OCI-LY7 (cell line): Measurements from ENCODE around the gene SLC37A1. TPM values are rescaled to one million over a fixed set of nuclear protein-coding genes. Genes with fewer than 3 reads are reported as not detected.

Source experiments
- BruUV-seq: library from RNA; stranded (reverse); fragments of 400-500 nt; replicated peaks from 2 replicates; lab custom pipeline; 2021; lab: Mats Ljungman, UMichigan
- CTCF ChIA-PET: fragments of 300-600 bp; sonication (Branson Sonifier 250); formaldehyde crosslinking; loops from one replicate; lab custom pipeline; 2022; ENCODE audit warnings: antibody characterized with exemption; ENCODE audit not compliant: unreplicated experiment; lab: Charles Lee
- POLR2A ChIA-PET: fragments of 300-600 bp; sonication (Branson Sonifier 250); formaldehyde crosslinking; loops from one replicate; lab custom pipeline; 2022; ENCODE audit warnings: antibody characterized with exemption; lab: Charles Lee
- DNase-seq: peaks from one replicate; pipeline ENCODE4 v3.0.0-alpha.2; 2015; ENCODE audit warnings: low spot score
- H2AFZ ChIP-seq: fragments of 200-600 bp; sonication (generic), shearing (Covaris generic); 2 replicates; pipeline ENCODE4 v1.6.1; 2014; ENCODE audit warnings: mild to moderate bottlenecking, antibody characterized with exemption, low read length, moderate library complexity
- H3K27ac ChIP-seq: fragments of 200-600 bp; sonication (generic); 2 replicates; pipeline ENCODE4 v1.5.1; 2014; ENCODE audit warnings: mixed run types, low read depth, mild to moderate bottlenecking, moderate library complexity, low read length, inconsistent platforms; ENCODE audit not compliant: poor library complexity, severe bottlenecking
- H3K36me3 ChIP-seq: fragments of 200-600 bp; sonication (generic); 2 replicates; pipeline ENCODE4 v1.6.1; 2014; ENCODE audit warnings: mild to moderate bottlenecking, antibody characterized with exemption, low read length, moderate library complexity, mixed read lengths; ENCODE audit not compliant: insufficient read depth
- H3K4me1 ChIP-seq: fragments of 200-600 bp; sonication (generic); 2 replicates; pipeline ENCODE4 v1.5.1; 2014; ENCODE audit warnings: mild to moderate bottlenecking, low read length; ENCODE audit not compliant: insufficient read depth, poor library complexity, severe bottlenecking
- H3K4me2 ChIP-seq: fragments of 200-600 bp; sonication (generic); 2 replicates; pipeline ENCODE4 v1.6.1; 2014; ENCODE audit warnings: mild to moderate bottlenecking, low read length
- H3K4me3 ChIP-seq: fragments of 200-600 bp; sonication (generic); 2 replicates; pipeline ENCODE4 v1.5.1; 2014; ENCODE audit warnings: mild to moderate bottlenecking, low read depth, low read length; ENCODE audit not compliant: poor library complexity, severe bottlenecking
- H3K79me2 ChIP-seq: fragments of 200-600 bp; sonication (generic); 2 replicates; pipeline ENCODE4 v1.6.1; 2016; ENCODE audit warnings: low read depth, mild to moderate bottlenecking, low read length, moderate library complexity, mixed read lengths; ENCODE audit not compliant: insufficient read depth
- H3K9me2 ChIP-seq: fragments of 200-600 bp; sonication (generic); 2 replicates; pipeline ENCODE4 v1.6.1; 2016; ENCODE audit warnings: mild to moderate bottlenecking, low read length, mixed read lengths; ENCODE audit not compliant: insufficient read depth
- H3K9me3 ChIP-seq: fragments of 200-600 bp; sonication (generic); 2 replicates; pipeline ENCODE4 v1.6.1; 2014; ENCODE audit warnings: mild to moderate bottlenecking, mixed run types, low read length, mixed read lengths
- H4K20me1 ChIP-seq: fragments of 200-600 bp; sonication (generic); 2 replicates; pipeline ENCODE4 v1.6.1; 2014; ENCODE audit warnings: mild to moderate bottlenecking, antibody characterized with exemption, low read length, moderate library complexity, mixed read lengths; ENCODE audit not compliant: insufficient read depth
- CTCF ChIP-seq: fragments of 200-600 bp; sonication (generic); conservative IDR thresholded peaks from 2 replicates; pipeline ENCODE4 v1.5.1; 2014; ENCODE audit warnings: mild to moderate bottlenecking, antibody characterized with exemption, low read length, moderate library complexity, mixed read lengths
- EZH2phosphoT487 ChIP-seq: fragments of 200-600 bp; sonication (generic); IDR thresholded peaks from 2 replicates; pipeline ENCODE4 v1.6.1; 2018; ENCODE audit warnings: low read depth, borderline replicate concordance, mild to moderate bottlenecking, mixed run types, antibody characterized with exemption, low read length, moderate library complexity, mixed read lengths
- intact Hi-C: fragments of 100-400 bp; cut with micrococcal nuclease; formaldehyde crosslinking; loops from one replicate; pipeline ENCODE4 v1.10.0; 2022; ENCODE audit not compliant: unreplicated experiment
- total RNA-seq, 2 experiments: library from RNA; depleted of rRNA in 1 of 2; stranded (reverse); fragments of >200 nt in 1 of 2; shearing (Covaris generic) in 1 of 2; gene quantifications; 2 replicates each; pipeline ENCODE4 v1.2.3, GENCODE V29; 2014 to 2022

The SLC37A1 gene
- total RNA-seq, 2 experiments from 2014 or later: 22.5 to 27.6 TPM

- ChIA-PET CTCF (no interaction called here), POLR2A (no interaction called here)
- intact Hi-C loops: loop anchor here (5.0 to 10.0 kb wide), 4 partner anchors 66 to 241 kb away; no protein-coding TSS in a partner anchor
- no peaks in the 10 kb centered on the region for H4K20me1 ChIP-seq
- H3K27ac ChIP-seq: peak overlapping the region; percentile 49
- no TSS peak for BruUV-seq
- no peaks in the 10 kb centered on the region for H3K9me3 ChIP-seq
- H3K4me2 ChIP-seq: peak overlapping the region; percentile 44
- peaks cover 23% of the 10 kb centered on the region for H3K4me1 ChIP-seq
- no peaks in the 10 kb centered on the region for H3K36me3 ChIP-seq
- H3K79me2 ChIP-seq: no peaks in the 10 kb centered on the region
- H3K9me2 ChIP-seq: no peaks in the 10 kb centered on the region
- no peak overlapping the region for H3K4me3 ChIP-seq
- H2AFZ ChIP-seq: peak overlapping the region; percentile 90
- no peak for TF ChIP-seq EZH2phosphoT487
- TF ChIP-seq CTCF: no peak
- no peak for DNase-seq
Observed at GRCh38 chr21:42591170-42591869, 77.7 kb downstream of the SLC37A1 start.

GRCh38 chr21:42592156-42592820 lies 78.6 kb downstream of the SLC37A1 start:
- peaks cover 23% of the 10 kb centered on the region for H3K4me1 ChIP-seq
- H4K20me1 ChIP-seq: no peaks in the 10 kb centered on the region
- no peak overlapping the region for H3K27ac ChIP-seq
- no peak for DNase-seq
- no peaks in the 10 kb centered on the region for H3K9me3 ChIP-seq
- intact Hi-C loops: loop anchor here (5.0 to 10.0 kb wide), 4 partner anchors 65 to 240 kb away; no protein-coding TSS in a partner anchor
- POLR2A ChIA-PET: no interaction called here
- BruUV-seq: no TSS peak
- no peak for TF ChIP-seq EZH2phosphoT487
- TF ChIP-seq CTCF: no peak
- H3K4me3 ChIP-seq: no peak overlapping the region
- CTCF ChIA-PET: interaction anchor here (1.0 kb wide), 1 partner anchor 8 kb away, joined by 4 read pairs; no protein-coding TSS in a partner anchor
- no peaks in the 10 kb centered on the region for H3K9me2 ChIP-seq
- no peak overlapping the region for H2AFZ ChIP-seq
- no peak overlapping the region for H3K4me2 ChIP-seq
- no peaks in the 10 kb centered on the region for H3K79me2 ChIP-seq
- H3K36me3 ChIP-seq: no peaks in the 10 kb centered on the region
